ENCODE measurements around the gene SVEP1.

Gene SVEP1

DNA sequence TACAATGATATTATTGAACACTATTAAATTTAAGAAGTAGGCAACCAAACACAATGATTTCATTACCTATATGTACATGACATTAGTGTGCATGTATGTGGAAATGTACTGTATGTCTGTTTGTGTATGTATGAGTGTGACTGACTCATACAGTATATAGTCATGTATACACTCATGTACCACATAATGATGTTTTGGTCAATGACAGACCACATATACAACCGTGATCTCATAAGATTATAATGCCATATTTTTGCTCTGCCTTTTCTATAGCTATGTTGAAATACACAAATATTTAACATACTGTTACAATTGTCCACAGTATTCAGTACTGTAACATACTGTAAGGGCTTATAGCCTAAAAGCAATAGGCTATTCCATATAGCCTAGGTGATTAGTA, 19.7 kb downstream of the SVEP1 start:
- Histone ChIP-seq H2AFZ (ENCODE audit: low read depth, low read length, severe bottlenecking) (no peak overlapping the region), H3K27me3 (ENCODE audit: low read length) (no peaks in the 10 kb centered on the region), H3F3A (ENCODE audit: insufficient read depth) (no peaks in the 10 kb centered on the region), H3K9me2 (replicated peaks; ENCODE audit: insufficient read depth, low read length) (no peaks in the 10 kb centered on the region), H3K4me2 (ENCODE audit: low read depth, low read length, poor library complexity, severe bottlenecking) (no peak overlapping the region), H3K36me3 (ENCODE audit: low read length) (no peaks in the 10 kb centered on the region), H4K20me1 (ENCODE audit: low read depth, low read length) (no peaks in the 10 kb centered on the region), H3K79me2 (ENCODE audit: insufficient read depth, low read length) (no peaks in the 10 kb centered on the region), H3K9ac (ENCODE audit: low read length) (no peak overlapping the region), H3K4me3 (ENCODE audit: insufficient read depth, low read length, poor library complexity, severe bottlenecking) (no peak overlapping the region), H3K27ac (ENCODE audit: low read depth, low read length) (no peak overlapping the region), H3K9me3 (ENCODE audit: insufficient read depth, low read length) (no peaks in the 10 kb centered on the region)
- TF ChIP-seq EZH2phosphoT487 (conservative IDR thresholded peaks at IDR 0.05; ENCODE audit: low read length) = no peak
- no peak for TF ChIP-seq CTCF (IDR thresholded peaks at IDR 0.05; ENCODE audit: insufficient read depth, low read length, poor library complexity, severe bottlenecking)

DNA sequence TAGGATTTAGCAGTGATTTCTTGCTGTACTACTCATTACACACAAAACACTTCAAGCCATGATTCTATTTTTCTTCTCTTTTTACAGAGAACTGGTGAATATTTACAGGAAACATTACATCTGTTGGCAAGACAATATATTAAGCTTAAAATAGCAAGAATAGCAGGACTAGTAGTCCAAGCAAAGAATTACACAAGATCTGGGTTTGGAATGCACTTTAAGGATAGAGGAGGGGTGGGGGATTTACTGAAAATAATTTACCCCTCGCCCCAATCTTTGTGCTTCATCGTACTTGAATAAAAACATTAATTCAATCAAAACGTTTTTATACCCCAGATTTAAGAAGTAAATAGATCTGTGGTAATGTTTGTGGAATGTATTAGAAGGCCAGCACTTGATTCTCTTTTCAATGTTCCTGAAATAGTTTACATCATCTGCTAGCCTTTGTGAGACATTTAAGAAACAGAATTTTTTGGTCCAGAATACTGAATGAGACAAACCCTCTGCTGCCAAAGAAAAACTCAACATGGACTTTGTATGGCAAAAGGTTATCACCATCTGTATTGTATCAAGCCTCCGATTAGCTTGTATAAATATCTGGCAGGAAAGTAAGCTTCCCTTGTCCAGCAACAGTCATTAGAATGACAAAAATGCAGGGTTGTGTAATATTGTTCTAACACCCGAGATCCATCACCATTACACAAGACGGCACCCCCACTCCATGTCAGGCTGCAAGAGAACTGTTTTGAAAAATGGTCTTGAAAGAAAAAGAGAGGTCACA, 23.8 kb downstream of the SVEP1 start:
- Histone ChIP-seq H3K27ac (ENCODE audit: low read depth, low read length) (no peak overlapping the region), H3K79me2 (ENCODE audit: insufficient read depth, low read length) (no peaks in the 10 kb centered on the region), H3K9me2 (replicated peaks; ENCODE audit: insufficient read depth, low read length) (no peaks in the 10 kb centered on the region), H3F3A (ENCODE audit: insufficient read depth) (no peaks in the 10 kb centered on the region), H3K27me3 (ENCODE audit: low read length) (no peaks in the 10 kb centered on the region), H3K36me3 (ENCODE audit: low read length) (no peaks in the 10 kb centered on the region), H3K9ac (ENCODE audit: low read length) (no peak overlapping the region), H4K20me1 (ENCODE audit: low read depth, low read length) (no peaks in the 10 kb centered on the region), H3K9me3 (ENCODE audit: insufficient read depth, low read length) (no peaks in the 10 kb centered on the region), H3K4me2 (ENCODE audit: low read depth, low read length, poor library complexity, severe bottlenecking) (no peak overlapping the region), H3K4me3 (ENCODE audit: insufficient read depth, low read length, poor library complexity, severe bottlenecking) (no peak overlapping the region), H2AFZ (ENCODE audit: low read depth, low read length, severe bottlenecking) (no peak overlapping the region)
- TF ChIP-seq CTCF (IDR thresholded peaks at IDR 0.05; ENCODE audit: insufficient read depth, low read length, poor library complexity, severe bottlenecking) (no peak), EZH2phosphoT487 (conservative IDR thresholded peaks at IDR 0.05; ENCODE audit: low read length) (no peak)

DNA sequence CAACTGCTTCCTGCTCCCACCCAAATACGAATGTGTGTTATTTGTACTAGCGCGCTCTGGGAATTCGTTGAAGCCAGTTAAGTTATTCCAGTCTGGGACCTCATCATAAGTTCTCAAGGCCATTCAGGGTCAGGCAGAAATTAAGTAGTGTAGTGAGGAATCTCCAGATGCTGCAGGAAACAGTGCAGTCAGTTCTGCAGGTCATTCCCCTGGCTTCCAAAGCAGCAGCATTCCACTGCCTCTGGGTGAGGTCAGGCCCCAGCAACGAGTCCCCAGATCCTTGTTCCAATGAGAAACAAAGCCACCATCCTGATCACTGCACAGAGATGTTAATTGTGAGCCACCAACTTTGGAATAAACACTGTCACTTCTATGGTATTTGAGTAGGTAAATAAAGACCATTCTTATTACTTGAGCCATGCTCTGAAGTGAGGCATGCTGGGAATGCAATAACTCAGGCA, 33.1 kb downstream of the SVEP1 start:
- Histone ChIP-seq H2AFZ (ENCODE audit: low read depth, low read length, severe bottlenecking) (no peak overlapping the region), H3K9me2 (replicated peaks; ENCODE audit: insufficient read depth, low read length) (no peaks in the 10 kb centered on the region), H3K27ac (ENCODE audit: low read depth, low read length) (no peak overlapping the region), H3F3A (ENCODE audit: insufficient read depth) (no peaks in the 10 kb centered on the region), H3K27me3 (ENCODE audit: low read length) (no peaks in the 10 kb centered on the region), H3K9ac (ENCODE audit: low read length) (no peak overlapping the region), H3K4me2 (ENCODE audit: low read depth, low read length, poor library complexity, severe bottlenecking) (no peak overlapping the region), H3K9me3 (ENCODE audit: insufficient read depth, low read length) (no peaks in the 10 kb centered on the region), H4K20me1 (ENCODE audit: low read depth, low read length) (no peaks in the 10 kb centered on the region), H3K36me3 (ENCODE audit: low read length) (no peaks in the 10 kb centered on the region), H3K79me2 (ENCODE audit: insufficient read depth, low read length) (no peaks in the 10 kb centered on the region), H3K4me3 (ENCODE audit: insufficient read depth, low read length, poor library complexity, severe bottlenecking) (no peak overlapping the region)
- TF ChIP-seq EZH2phosphoT487 (conservative IDR thresholded peaks at IDR 0.05; ENCODE audit: low read length) (no peak), CTCF (IDR thresholded peaks at IDR 0.05; ENCODE audit: insufficient read depth, low read length, poor library complexity, severe bottlenecking) (no peak)
